MM.1S (cell line): ENCODE results near the gene ASIC2.

Experiments
- CTCF ChIP-seq: fragments of 300-600 bp; sonication (generic); IDR thresholded peaks from 2 replicates; pipeline ENCODE4 v1.5.1; 2016; ENCODE audit warnings: antibody characterized with exemption, low read length, mixed read lengths
- EZH2 ChIP-seq: fragments of 300-600 bp; sonication (generic); optimal IDR thresholded peaks from 2 replicates; pipeline ENCODE3; 2017; ENCODE audit warnings: low read depth, mild to moderate bottlenecking, antibody characterized with exemption, low read length, mixed read lengths
- EZH2phosphoT487 ChIP-seq: fragments of 300-600 bp; sonication (generic); IDR thresholded peaks from 2 replicates; pipeline ENCODE4 v1.6.1; 2018; ENCODE audit warnings: antibody characterized with exemption, low read length

- no peak for TF ChIP-seq CTCF
- TF ChIP-seq EZH2phosphoT487: no peak
- TF ChIP-seq EZH2: no peak
Observed at GRCh38 chr17:33225994-33226393, 67.1 kb downstream of the ASIC2 start.
